Astrocyte of the cerebellum (primary cell): Measurements from ENCODE around the gene AXL.

Source experiments
- DNase-seq: peaks from one replicate; pipeline ENCODE4 v3.0.0-alpha.2; 2011; ENCODE audit warnings: low read depth
- H3K4me3 ChIP-seq: 2 replicates; pipeline ENCODE4 v1.5.1; 2011; ENCODE audit warnings: mild to moderate bottlenecking, low read depth, low read length, moderate library complexity
- CTCF ChIP-seq: IDR thresholded peaks from 2 replicates; pipeline ENCODE4 v1.5.1; 2012; ENCODE audit warnings: low read length, low read depth, moderate library complexity, mild to moderate bottlenecking; ENCODE audit errors: missing control alignments
- in situ Hi-C: cut with HindIII; loops from 2 replicates; pipeline ENCODE4 v1.10.0; 2017; ENCODE audit warnings: low sequenced_read_pairs

The AXL gene

DNA sequence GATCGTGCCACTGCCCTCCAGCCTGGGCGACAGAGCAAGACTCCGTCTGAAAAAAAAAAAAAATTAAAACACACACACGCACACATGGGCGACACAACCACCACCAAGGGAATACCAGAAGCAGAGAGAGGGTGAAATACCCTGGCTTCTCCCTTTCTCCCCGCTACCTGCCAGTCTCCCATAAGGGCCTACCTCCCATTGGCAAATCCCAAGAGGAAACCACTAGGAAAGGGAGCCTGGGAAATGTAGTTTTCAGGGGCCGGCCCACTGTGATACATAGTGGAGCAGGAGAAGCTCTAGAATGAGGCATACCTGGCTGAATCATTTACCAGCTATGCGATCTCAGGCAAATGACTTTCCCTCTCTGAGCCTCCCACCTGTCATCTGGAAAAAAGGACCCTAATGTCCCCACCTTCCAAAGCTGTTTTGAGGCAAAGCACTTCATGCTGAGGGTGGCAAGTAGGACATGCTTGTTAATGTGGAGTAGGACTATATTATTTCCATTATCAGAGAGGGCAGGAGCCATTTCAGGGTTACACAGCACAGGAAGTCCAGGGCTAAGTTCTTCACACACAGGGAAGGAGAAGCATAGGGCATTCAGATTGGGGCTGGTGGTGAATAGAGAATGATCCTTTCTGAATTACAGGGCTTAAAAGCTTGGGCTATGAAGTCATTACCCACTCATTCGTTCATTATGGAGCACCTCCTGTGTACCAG lies 30.8 kb downstream of the AXL start:
- H3K4me3 ChIP-seq, result no peak overlapping the region
- DNase-seq, result no peak
- no peak for TF ChIP-seq CTCF
- in situ Hi-C loops, result no loop called here

- TF ChIP-seq CTCF, result no peak
- in situ Hi-C loops, result no loop called here
- DNase-seq, result no peak
- no peak overlapping the region for H3K4me3 ChIP-seq
Measured at GRCh38 chr19:41253660-41254059, 34.6 kb downstream of the AXL start.

DNA sequence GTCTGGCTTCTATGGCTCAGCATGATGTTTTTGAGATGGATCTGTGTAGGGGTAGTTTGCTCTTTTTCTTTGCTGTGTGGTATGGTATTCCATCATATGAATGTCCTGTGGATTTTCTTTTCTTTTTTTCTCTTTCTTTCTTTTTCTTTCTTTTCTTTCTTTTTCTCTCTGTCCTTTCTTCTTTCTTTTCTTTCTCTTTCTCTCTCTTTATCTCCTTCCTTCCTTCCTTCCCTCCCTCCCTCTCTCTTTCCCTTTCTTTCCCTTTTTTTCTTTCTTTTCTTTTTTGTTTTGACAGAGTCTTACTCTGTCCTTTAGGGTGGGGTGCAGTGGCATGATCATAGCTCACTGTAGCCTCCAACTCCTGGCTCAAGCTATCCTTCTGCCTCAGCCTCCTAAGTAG lies 36.1 kb downstream of the AXL start:
- no peak for DNase-seq
- in situ Hi-C loops, result no loop called here
- TF ChIP-seq CTCF, result no peak
- no peak overlapping the region for H3K4me3 ChIP-seq

DNA sequence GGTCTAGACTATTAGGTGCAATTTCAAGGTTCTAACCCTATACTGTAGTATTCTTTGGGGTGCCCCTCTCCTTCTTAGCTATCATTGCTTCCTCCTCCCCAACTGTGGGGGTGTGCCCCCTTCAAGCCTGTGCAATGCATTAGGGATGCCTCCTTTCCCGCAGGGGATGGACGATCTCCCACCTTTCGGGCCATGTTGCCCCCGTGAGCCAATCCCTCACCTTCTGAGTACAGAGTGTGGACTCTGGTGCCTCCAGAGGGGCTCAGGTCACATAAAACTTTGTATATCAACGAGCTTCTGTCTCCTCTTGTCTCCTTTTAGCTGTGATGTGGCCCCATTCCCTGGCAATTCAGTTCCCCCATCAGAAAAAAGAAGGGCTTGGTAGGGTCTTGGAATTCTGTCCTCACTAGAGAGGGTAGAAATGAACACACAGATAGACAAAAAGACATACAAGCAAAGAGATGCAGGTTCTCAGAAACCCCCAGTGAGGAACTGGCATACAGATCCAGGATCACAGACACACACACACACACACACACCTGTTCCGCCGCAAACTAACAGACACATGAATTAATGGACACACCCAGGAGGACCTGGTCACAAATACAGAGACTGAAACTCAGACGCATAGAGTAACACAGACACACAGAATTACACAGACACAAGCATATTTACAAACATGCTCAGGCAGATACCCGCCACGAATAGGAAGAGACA lies 42.6 kb downstream of the AXL start:
- in situ Hi-C loops, result no loop called here
- no peak for TF ChIP-seq CTCF

GRCh38 chr19:41263042-41263849 lies 44.2 kb downstream of the AXL start:
- H3K4me3 ChIP-seq, result peak overlapping the region; percentile 76
- no peak for TF ChIP-seq CTCF
- peak; percentile 44 for DNase-seq
- in situ Hi-C loops, result no loop called here

More for the DNA sequence above, 42.6 kb downstream of the AXL start:
- H3K4me3 ChIP-seq, result peak overlapping the region; percentile 76
- no peak for DNase-seq

GRCh38 chr19:41263850-41264580 lies 45.0 kb downstream of the AXL start, which contains the start of gene HNRNPUL1:
TSS of gene HNRNPUL1 (plus strand) at chr19:41264372. CDS start at chr19:41264504, 132 bp downstream.
- DNase-seq, result peak; percentile 100
- in situ Hi-C loops, result no loop called here
- peak; percentile 38 for TF ChIP-seq CTCF
- H3K4me3 ChIP-seq, result peak within 1 kb of the TSS; percentile 86
